ENCODE data around the gene DEPDC1. TPM values are rescaled to one million over a fixed set of nuclear protein-coding genes. Genes with fewer than 3 reads are reported as not detected.

The DEPDC1 gene
- total and polyA plus RNA-seq, 9 donors: 0.11 to 0.59 (median 0.25) TPM; not detected in 2

DNA sequence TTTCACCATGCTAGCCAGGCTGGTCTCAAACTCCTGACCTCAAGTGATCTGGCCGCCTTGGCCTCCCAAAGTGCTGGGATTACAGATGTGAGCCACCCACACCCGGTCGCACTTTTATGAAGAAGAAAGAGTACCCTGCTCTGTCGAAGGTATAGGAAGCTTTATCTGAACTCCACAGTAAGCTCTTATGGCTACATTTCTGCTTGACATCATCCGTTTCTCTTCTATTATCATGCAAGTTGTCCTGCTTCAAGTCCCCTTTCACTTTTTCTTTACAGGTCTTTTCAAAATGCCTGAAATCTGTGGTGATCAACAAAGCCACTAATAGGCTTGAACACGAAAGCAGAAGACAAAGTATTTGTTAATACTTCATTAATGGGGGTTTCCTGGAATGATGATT is 51.2 kb downstream of the DEPDC1 start:
- H3K27ac ChIP-seq: no peak overlapping the region
- no peaks in the 10 kb centered on the region for H3K27me3 ChIP-seq
- intact Hi-C loops (cut with DNase I): no loop called here
- DNase-seq: no peak
- H3K4me1 ChIP-seq (ENCODE audit: insufficient read depth): no peaks in the 10 kb centered on the region
- 87 to 94% (median 89%) methylated on average over 6 of the region's 6 CpGs for WGBS, 3 donors
- no peaks in the 10 kb centered on the region for H3K36me3 ChIP-seq
- TF ChIP-seq POLR2A (IDR thresholded peaks at IDR 0.05) (no peak), CTCF (IDR thresholded peaks at IDR 0.05) (no peak), EP300 (IDR thresholded peaks at IDR 0.05) (no peak)
- H3K9me3 ChIP-seq: no peaks in the 10 kb centered on the region
- H3K4me3 ChIP-seq: no peak overlapping the region

GRCh38 chr1:68442822-68443556 is 53.9 kb downstream of the DEPDC1 start:
- Histone ChIP-seq H3K4me3 (no peak overlapping the region), H3K9me3 (no peaks in the 10 kb centered on the region), H3K4me1 (ENCODE audit: insufficient read depth) (no peaks in the 10 kb centered on the region), H3K27ac (no peak overlapping the region), H3K27me3 (no peaks in the 10 kb centered on the region), H3K36me3 (no peaks in the 10 kb centered on the region)
- peak in 1 of 5 donors; percentile 18 for DNase-seq
- WGBS, 3 donors: 34 to 44% (median 40%) methylated on average over 5 of the region's 5 CpGs
- intact Hi-C loops (cut with DNase I): no loop called here
- no peak for TF ChIP-seq EP300 (IDR thresholded peaks at IDR 0.05)

- intact Hi-C loops (cut with DNase I): no loop called here
- TF ChIP-seq POLR2A (IDR thresholded peaks at IDR 0.05): no peak
- no peak for TF ChIP-seq CTCF (IDR thresholded peaks at IDR 0.05)
- no peak for TF ChIP-seq EP300 (IDR thresholded peaks at IDR 0.05)
- H3K9me3 ChIP-seq: no peaks in the 10 kb centered on the region
- H3K4me1 ChIP-seq (ENCODE audit: insufficient read depth): no peaks in the 10 kb centered on the region
- WGBS, 3 donors: 78 to 81% (median 80%) methylated on average over 4 of the region's 4 CpGs
- DNase-seq: no peak
- no peaks in the 10 kb centered on the region for H3K36me3 ChIP-seq
- no peak overlapping the region for H3K4me3 ChIP-seq
- H3K27me3 ChIP-seq: no peaks in the 10 kb centered on the region
- H3K27ac ChIP-seq: no peak overlapping the region
Observed at GRCh38 chr1:68442006-68442405, 54.9 kb downstream of the DEPDC1 start.

DNA sequence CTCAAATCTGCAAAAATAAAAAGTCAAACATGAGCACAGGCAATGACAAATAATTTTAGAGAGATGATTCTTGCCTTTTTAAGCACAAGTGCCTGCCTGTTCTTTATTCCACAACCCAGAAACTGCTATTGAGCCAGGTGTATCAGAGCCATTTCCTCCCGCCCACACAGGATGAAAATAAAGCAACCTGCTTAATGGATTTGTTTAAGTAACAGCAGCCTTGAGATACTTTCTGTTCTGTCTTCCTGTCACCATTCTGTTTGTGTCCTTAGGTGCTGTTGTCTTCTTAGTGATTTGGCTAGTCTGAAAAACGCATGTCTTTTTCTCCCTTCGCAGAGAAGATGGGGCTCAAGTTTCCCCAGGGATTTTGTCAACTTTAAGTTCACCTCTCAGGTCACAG is 58.6 kb downstream of the DEPDC1 start:
- no peaks in the 10 kb centered on the region for H3K36me3 ChIP-seq
- TF ChIP-seq POLR2A (IDR thresholded peaks at IDR 0.05) (no peak), CTCF (IDR thresholded peaks at IDR 0.05) (no peak), EP300 (IDR thresholded peaks at IDR 0.05) (no peak)
- intact Hi-C loops (cut with DNase I): no loop called here
- no peak for DNase-seq
- no peaks in the 10 kb centered on the region for H3K4me1 ChIP-seq (ENCODE audit: insufficient read depth)
- H3K4me3 ChIP-seq: no peak overlapping the region
- 84 to 85% (median 84%) methylated on average over 3 of the region's 3 CpGs for WGBS, 3 donors
- H3K9me3 ChIP-seq: no peaks in the 10 kb centered on the region
- no peaks in the 10 kb centered on the region for H3K27me3 ChIP-seq
- H3K27ac ChIP-seq: no peak overlapping the region

DNA sequence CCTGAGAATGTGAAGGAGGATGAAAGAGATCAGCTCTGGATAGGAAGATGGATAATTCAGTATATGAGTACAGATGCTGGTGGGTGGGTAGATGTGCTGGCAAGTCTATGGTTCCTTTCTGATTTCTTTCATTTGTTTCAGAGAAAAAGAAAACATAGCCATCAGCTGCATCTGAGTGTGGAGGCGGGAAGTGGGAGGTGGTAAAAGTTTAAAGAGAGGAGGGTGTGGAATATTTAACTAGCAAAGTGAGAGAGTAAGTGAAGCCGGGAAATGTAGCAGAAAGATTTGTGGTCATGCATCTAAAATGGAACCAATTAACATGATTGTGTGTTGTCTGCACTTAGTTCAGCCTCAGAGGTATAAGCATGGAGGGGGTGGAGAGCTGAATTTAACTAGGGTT is 63.5 kb downstream of the DEPDC1 start:
- H3K27me3 ChIP-seq: no peaks in the 10 kb centered on the region
- H3K27ac ChIP-seq: no peak overlapping the region
- 59 to 65% (median 62%) methylated on average over 2 of the region's 2 CpGs for WGBS, 3 donors
- no peak for DNase-seq
- H3K4me1 ChIP-seq (ENCODE audit: insufficient read depth): no peaks in the 10 kb centered on the region
- H3K36me3 ChIP-seq: no peaks in the 10 kb centered on the region
- H3K9me3 ChIP-seq: no peaks in the 10 kb centered on the region
- TF ChIP-seq CTCF (IDR thresholded peaks at IDR 0.05): no peak
- no peak for TF ChIP-seq POLR2A (IDR thresholded peaks at IDR 0.05)
- TF ChIP-seq EP300 (IDR thresholded peaks at IDR 0.05): no peak
- no peak overlapping the region for H3K4me3 ChIP-seq
- intact Hi-C loops (cut with DNase I): no loop called here
